Adipocyte (in vitro differentiated cells): ENCODE measurements around the gene GNGT2.

Experiments used
- DNase-seq: peaks from one replicate; pipeline ENCODE4 v3.0.0-alpha.2; 2015; ENCODE audit warnings: low read depth
- H3K27me3 ChIP-seq: replicated peaks from 2 replicates; pipeline ENCODE4 v1.7.0; 2013; ENCODE audit warnings: mild to moderate bottlenecking, low read length, moderate library complexity; ENCODE audit not compliant: control insufficient read depth, insufficient read depth
- H3K36me3 ChIP-seq: 2 replicates; pipeline ENCODE4 v1.7.0; 2013; ENCODE audit warnings: low read length, mild to moderate bottlenecking, moderate library complexity; ENCODE audit not compliant: control insufficient read depth, insufficient read depth, severe bottlenecking
- H3K4me1 ChIP-seq: 2 replicates; pipeline ENCODE4 v1.7.0; 2013; ENCODE audit warnings: mild to moderate bottlenecking, low read length, moderate library complexity; ENCODE audit not compliant: control insufficient read depth, insufficient read depth
- H3K4me3 ChIP-seq: 2 replicates; pipeline ENCODE4 v1.7.0; 2013; ENCODE audit warnings: mild to moderate bottlenecking, low read length, moderate library complexity
- H3K9ac ChIP-seq: 2 replicates; pipeline ENCODE4 v1.7.0; 2013; ENCODE audit warnings: mild to moderate bottlenecking, low read length, moderate library complexity
- H3K9me3 ChIP-seq: 2 replicates; pipeline ENCODE4 v1.7.0; 2013; ENCODE audit warnings: mild to moderate bottlenecking, low read length, moderate library complexity; ENCODE audit not compliant: control insufficient read depth

GNGT2 gene

DNA sequence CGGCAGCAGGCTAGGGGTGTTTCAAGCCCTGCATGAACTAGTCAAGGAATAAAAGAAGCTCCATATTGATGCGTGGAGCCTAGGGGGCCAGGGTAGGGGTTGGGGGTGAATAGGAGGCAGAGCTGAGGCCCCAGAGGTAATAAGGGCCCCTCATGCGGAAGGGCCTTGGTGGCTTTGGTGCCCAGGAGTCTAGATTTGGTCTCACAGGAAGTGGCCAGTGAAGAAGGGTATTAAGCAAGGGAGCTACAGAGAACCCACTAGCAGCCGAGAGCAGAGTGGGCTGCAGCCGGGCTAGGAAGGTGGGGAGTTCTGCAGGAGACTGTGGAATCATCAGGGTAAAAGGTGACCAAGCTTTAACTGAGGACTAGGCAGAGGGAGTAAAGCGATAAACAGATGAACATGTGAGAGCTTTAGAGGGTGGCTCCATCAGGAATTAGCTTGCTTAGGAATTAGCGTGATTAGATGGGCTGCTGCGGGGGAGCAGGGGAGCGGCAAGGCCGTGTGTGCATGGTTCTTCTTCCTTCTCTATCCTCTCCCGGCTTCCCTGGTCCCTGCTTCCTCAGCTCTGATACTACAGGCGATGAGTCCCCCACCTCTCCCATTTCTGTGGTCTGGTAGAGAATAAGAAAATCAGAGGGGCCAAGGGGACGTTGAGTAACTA, 9.8 kb downstream of the GNGT2 start:
- H3K9ac ChIP-seq = no peak overlapping the region
- DNase-seq = no peak
- H3K4me3 ChIP-seq = no peak overlapping the region
- no peaks in the 10 kb centered on the region for H3K36me3 ChIP-seq
- H3K27me3 ChIP-seq = no peaks in the 10 kb centered on the region
- no peaks in the 10 kb centered on the region for H3K4me1 ChIP-seq
- H3K9me3 ChIP-seq = no peaks in the 10 kb centered on the region

DNA sequence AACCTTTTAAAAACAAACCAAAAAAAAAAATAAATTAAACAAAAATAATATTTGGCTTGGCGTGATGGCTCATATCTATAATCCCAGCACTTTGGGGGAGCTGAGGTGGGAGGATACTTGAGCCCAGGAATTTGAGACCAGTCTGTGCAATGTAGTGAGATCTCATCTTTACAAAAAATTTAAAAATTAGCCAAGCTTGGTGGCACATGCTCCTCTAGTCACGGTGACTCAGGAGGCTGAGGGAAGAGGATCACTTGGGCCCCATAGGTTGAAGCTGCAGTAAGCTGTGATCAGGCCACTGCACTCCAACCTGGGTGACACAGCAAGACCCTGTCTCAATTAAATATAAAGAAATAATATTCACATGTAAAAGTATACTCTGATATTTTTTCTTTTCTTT, 12.2 kb downstream of the GNGT2 start:
- Histone ChIP-seq H3K4me1 (peaks cover 7% of the 10 kb centered on the region), H3K27me3 (no peaks in the 10 kb centered on the region), H3K4me3 (no peak overlapping the region), H3K9me3 (no peaks in the 10 kb centered on the region), H3K36me3 (no peaks in the 10 kb centered on the region), H3K9ac (no peak overlapping the region)
- DNase-seq = no peak

DNA sequence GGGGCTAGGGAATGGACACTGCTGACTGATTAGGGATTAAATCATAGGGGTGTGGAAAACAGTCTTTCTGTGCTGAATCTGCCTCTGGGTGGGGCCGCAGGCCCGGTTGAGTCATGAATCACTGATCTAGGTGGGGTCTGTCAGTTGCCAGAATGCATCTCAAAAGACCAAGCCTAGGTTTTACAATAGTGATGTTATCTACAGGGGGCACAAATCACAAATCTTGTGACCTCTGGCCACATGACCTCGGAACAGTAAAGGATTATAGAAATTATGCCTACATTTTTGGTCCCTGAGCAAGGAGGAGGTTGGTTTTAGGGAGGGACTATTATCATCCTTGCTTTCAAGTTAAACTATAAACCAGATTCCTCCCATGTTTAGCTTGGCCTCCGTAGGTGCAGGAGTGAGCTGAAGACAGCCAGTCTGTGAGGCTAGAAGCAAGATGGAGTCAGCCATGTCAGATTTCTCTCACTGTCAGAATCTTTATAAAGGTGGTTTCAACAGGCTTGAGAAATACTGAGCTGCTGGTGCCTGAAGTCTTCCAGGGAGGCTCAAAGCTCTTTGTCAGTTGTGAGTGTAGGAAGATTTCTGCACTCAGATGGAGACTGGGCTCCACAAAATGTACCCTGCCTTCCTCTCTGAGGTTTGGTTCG, 12.9 kb downstream of the GNGT2 start:
- Histone ChIP-seq H3K4me1 (peaks cover 7% of the 10 kb centered on the region), H3K36me3 (no peaks in the 10 kb centered on the region)
- no peak for DNase-seq

DNA sequence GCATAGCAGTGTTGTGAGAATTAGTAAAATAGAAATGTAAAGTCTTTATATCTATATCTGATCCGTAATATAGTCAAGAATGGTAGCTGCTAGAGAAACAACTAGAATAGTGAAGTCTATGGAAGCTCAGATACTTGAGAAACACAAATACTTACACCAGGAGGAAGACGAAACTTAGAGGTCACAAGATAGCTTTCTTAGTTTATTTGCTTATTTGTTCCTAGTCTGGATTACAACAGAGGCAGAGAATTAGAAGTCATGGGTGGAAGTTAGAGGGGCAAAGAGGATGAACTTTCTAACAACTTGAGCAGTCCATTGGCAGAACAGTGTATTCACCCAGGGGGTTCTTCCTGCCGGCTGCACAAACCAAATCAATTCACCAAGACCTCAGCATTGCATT, 13.9 kb downstream of the GNGT2 start:
- no peaks in the 10 kb centered on the region for H3K36me3 ChIP-seq
- H3K9ac ChIP-seq = no peak overlapping the region
- no peak overlapping the region for H3K4me3 ChIP-seq
- no peak for DNase-seq
- no peaks in the 10 kb centered on the region for H3K9me3 ChIP-seq
- no peaks in the 10 kb centered on the region for H3K27me3 ChIP-seq
- peaks cover 8% of the 10 kb centered on the region for H3K4me1 ChIP-seq

More for the DNA sequence above, 12.9 kb downstream of the GNGT2 start:
- Histone ChIP-seq H3K9ac (no peak overlapping the region), H3K4me3 (no peak overlapping the region), H3K9me3 (no peaks in the 10 kb centered on the region), H3K27me3 (no peaks in the 10 kb centered on the region)

DNA sequence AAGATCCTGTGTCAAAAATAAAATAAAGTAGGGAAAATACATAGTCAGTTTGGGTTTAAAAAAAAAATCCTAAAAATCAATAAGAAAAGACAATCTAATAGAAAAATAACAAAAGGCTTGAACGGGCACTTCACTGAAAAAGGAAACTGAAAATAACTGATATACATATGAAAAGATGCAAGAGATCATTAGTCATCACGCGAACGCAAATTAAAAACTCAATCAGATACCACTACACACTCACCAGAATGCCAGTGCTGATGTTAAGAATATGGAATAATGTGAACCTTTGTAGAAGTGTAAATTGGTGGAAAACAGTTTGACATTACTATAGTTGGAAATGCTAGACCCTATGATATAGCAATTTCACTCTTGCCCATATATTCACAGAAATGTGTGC, 14.6 kb downstream of the GNGT2 start:
- Histone ChIP-seq H3K9me3 (no peaks in the 10 kb centered on the region), H3K36me3 (no peaks in the 10 kb centered on the region), H3K9ac (no peak overlapping the region), H3K4me3 (no peak overlapping the region), H3K27me3 (no peaks in the 10 kb centered on the region), H3K4me1 (peaks cover 10% of the 10 kb centered on the region)
- DNase-seq = no peak

DNA sequence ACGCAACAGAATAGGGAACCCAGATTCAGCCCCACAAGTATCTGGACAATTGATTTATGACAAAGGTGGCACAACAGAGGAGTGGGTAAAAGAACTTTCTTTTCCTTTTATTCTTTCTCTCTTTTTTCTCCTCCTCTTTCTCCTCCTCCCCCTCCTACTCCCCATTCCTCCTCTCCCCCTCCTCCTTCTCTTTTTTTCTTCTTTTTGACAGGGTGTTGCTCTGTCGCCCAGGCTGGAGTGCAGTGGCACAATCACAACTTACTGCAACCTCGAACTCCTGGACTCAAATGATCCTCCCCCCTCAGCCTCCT, 16.1 kb downstream of the GNGT2 start:
- H3K27me3 ChIP-seq = no peaks in the 10 kb centered on the region
- H3K36me3 ChIP-seq = no peaks in the 10 kb centered on the region
- H3K4me3 ChIP-seq = no peak overlapping the region
- H3K9me3 ChIP-seq = no peaks in the 10 kb centered on the region
- no peak overlapping the region for H3K9ac ChIP-seq
- DNase-seq = no peak
- peaks cover 10% of the 10 kb centered on the region for H3K4me1 ChIP-seq

DNA sequence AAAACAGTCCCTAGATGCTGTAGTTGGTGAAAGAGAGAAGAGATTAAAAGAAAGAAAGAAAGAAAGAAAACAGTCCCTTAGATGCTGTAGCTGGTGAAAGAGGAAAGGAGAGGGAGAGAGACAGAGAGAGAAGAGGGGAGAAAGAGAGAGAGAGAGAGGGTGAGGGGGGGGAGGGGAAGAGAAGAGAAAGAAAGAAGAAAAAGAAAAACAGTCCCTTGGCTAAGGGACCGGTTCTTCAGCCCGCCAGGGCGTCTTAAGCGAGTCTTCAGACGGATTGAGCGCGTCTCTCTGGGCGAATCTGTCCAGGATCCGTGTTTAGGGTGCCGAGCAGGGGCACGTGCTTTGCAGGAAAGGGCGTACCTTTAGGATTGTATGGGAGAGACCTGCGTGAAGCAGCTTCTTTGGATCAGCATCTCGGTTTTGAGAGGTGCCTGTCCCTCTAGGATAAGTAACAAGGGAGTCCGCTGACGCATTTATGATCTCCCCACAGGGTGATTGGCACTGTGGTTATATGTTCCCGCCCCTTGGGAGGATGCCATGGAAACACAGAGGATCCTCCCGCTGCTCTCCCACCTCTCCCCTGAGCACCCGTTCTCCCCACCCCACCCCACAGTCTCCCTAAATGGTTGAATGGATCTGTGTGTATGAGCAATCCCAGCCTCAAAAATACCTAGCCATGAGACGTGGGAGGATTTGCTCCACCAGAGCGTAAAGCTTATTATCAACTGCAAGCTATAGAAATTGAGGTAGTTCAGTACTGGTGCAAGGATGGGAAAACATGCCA, 16.7 kb downstream of the GNGT2 start:
- Histone ChIP-seq H3K4me3 (peak overlapping the region; percentile 87), H3K27me3 (no peaks in the 10 kb centered on the region), H3K9me3 (no peaks in the 10 kb centered on the region), H3K36me3 (no peaks in the 10 kb centered on the region), H3K9ac (peak overlapping the region; percentile 85), H3K4me1 (peaks cover 10% of the 10 kb centered on the region)
- peak; percentile 71 for DNase-seq

DNA sequence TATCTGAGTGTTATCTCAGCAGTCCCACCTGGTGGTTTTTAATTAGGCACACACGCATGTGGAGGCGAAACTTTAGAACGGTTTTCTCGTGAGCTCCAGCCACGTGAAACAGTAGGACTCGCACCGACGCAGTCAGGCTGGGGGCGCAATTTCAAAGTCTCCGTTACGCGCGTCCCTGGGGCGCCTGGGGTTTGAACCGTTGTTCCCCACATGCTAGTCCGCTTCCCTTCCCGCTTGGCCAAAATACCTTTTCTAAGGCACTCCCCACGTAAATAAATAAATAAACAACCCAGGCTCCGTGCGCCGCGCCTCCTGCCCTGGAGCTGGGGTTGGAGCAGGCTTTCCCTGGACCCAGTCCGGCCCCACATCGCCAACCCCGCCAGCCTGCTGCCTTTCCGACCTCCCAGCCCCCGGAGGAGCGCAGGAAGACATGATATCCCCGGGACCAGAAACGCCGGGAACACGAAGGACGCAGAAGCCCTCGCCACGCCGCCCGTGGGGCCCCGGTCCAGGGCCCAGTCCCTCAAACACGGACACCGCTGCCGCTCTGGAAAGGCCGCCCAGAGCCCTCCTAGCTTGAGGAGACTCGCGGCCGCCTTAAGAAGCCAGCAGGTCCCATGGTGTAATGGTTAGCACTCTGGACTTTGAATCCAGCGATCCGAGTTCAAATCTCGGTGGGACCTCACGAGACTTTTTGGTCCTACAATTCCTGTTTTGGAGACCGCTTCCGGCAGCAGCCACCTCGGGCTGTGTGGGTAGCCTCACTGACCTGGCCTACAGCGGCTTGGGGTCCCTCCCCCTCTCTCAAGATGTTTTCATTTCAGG, 18.2 kb downstream of the GNGT2 start:
- Histone ChIP-seq H3K27me3 (no peaks in the 10 kb centered on the region), H3K4me3 (peak overlapping the region; percentile 87), H3K9me3 (no peaks in the 10 kb centered on the region), H3K9ac (peak overlapping the region; percentile 85), H3K4me1 (peaks cover 10% of the 10 kb centered on the region), H3K36me3 (no peaks in the 10 kb centered on the region)
- DNase-seq = peak; percentile 94

DNA sequence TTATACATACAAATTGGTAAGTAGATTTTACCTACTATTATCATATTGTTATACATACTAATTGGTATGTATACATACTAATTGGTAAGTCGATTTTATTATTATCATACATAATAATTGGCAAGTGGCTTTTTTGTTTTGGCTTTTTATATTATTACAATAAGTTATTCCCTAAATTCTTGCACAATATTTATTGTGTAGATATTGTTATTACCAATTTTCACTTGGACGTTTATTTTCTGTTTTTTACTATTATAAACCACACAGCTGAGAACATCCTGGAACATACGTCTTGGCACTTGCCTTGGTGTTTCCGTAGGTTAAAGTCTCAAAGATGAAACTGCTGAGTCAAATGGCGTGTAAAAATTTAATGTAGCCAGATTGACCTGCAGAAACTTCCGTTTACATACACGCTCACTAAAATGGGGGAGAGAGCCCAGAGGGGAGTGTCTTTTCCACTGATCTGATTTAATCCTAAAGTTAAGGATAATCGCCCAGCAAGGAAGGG, 18.9 kb downstream of the GNGT2 start:
- H3K4me3 ChIP-seq = peak overlapping the region; percentile 87
- H3K27me3 ChIP-seq = no peaks in the 10 kb centered on the region
- DNase-seq = no peak
- H3K9ac ChIP-seq = peak overlapping the region; percentile 85
- no peaks in the 10 kb centered on the region for H3K9me3 ChIP-seq
- no peaks in the 10 kb centered on the region for H3K36me3 ChIP-seq
- H3K4me1 ChIP-seq = peaks cover 10% of the 10 kb centered on the region

DNA sequence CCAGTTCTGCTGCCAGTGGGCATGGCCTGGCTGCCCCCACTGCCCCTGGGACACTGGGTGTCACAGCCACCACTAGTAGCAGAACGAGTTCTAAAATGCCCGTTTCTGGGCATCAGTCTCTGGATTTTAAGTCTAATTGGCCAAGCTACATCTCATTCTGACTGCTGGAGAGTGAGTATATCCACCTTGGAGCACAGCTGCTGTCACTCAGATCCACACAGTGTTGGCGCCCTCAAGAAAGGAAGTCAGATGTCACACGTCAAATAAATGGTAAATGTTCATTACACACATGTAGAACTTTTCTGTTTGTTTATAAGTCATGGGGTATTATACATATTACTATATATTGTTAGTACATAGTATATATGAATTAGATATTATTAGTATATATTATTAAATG, 19.4 kb downstream of the GNGT2 start:
- Histone ChIP-seq H3K4me3 (no peak overlapping the region), H3K4me1 (peaks cover 10% of the 10 kb centered on the region), H3K9ac (no peak overlapping the region), H3K9me3 (no peaks in the 10 kb centered on the region), H3K27me3 (no peaks in the 10 kb centered on the region), H3K36me3 (no peaks in the 10 kb centered on the region)
- DNase-seq = no peak

DNA sequence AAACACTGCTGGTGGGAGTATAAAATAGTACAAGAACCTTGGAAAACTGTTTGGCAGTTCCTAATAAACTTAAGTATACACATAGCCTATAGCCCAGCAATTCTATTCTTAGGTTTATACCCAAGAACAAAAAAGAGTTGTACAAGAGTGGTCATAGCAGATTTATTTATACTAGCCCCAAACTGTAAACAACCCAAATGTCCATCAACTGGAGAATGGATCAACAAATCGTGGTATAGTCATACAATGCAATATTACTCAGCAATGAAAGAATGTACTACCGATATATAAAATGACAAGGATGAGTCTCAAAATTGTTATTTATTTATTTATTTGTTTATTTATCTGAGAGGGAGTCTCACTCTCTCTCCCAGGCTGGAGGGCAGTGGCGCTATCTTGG, 23.1 kb downstream of the GNGT2 start:
- Histone ChIP-seq H3K9ac (no peak overlapping the region), H3K27me3 (peaks cover 4% of the 10 kb centered on the region), H3K4me1 (peaks cover 3% of the 10 kb centered on the region), H3K36me3 (no peaks in the 10 kb centered on the region), H3K9me3 (peaks cover 7% of the 10 kb centered on the region), H3K4me3 (no peak overlapping the region)
- no peak for DNase-seq
